A549 (cell line): ENCODE data around the gene COL15A1. TPM values are rescaled to one million over a fixed set of nuclear protein-coding genes. Genes with fewer than 3 reads are reported as not detected.

Experiments used
- ATAC-seq, 2 experiments: fragments of 200-7000 bp in 1 of 2; fragments of >200 bp in 1 of 2; cut with Nextera tagmentation in 1 of 2; cut with Tn5 transposase in 1 of 2; 3 replicates each; pipeline versions ENCODE4 v1.8.0 to v1.9.1; 2018 to 2020; ENCODE audit warnings: mild to moderate bottlenecking in 1 of 2, moderate library complexity in 1 of 2
- CTCF ChIA-PET: fragments of 300-600 bp; sonication (Branson Sonifier 250); formaldehyde crosslinking; extraction: SDS; loops from one replicate; lab custom pipeline; 2021; ENCODE audit warnings: antibody characterized with exemption, inconsistent platforms; lab: Yijun Ruan, JAX
- POLR2A ChIA-PET: fragments of 350-600 bp; formaldehyde crosslinking; extraction: SDS; loops from one replicate; lab custom pipeline; 2021; ENCODE audit warnings: antibody characterized with exemption, inconsistent platforms; lab: Yijun Ruan, JAX
- DNase-seq, 2 experiments: peaks; one replicate each; pipeline versions ENCODE4 v3.0.0 to v3.0.0-alpha.2; 2011 to 2016; ENCODE audit warnings: low read depth in 1 of 2, low spot score in 1 of 2
- FAIRE-seq: peaks from 2 replicates; lab custom pipeline; 2011; peaks lifted over from hg19 to GRCh38; lab: Jason Lieb, UNC
- H3K27ac ChIP-seq, 2 experiments: fragments of >200 bp; sonication (Bioruptor Twin); formaldehyde crosslinking; 3 replicates each; pipeline ENCODE4 v1.5.1; 2016 to 2017
- H3K4me1 ChIP-seq: fragments of >200 bp; sonication (Bioruptor Twin); formaldehyde crosslinking; 3 replicates; pipeline ENCODE4 v1.6.1; 2016
- H3K4me2 ChIP-seq: fragments of >200 bp; sonication (Bioruptor Twin); formaldehyde crosslinking; 3 replicates; pipeline ENCODE4 v1.6.1; 2016
- H3K4me3 ChIP-seq: fragments of >200 bp; sonication (Bioruptor Twin); formaldehyde crosslinking; 3 replicates; pipeline ENCODE4 v1.5.1; 2016
- H3K9me3 ChIP-seq: fragments of >200 bp; sonication (Bioruptor Twin); formaldehyde crosslinking; 3 replicates; pipeline ENCODE4 v1.6.1; 2016
- BCL3 ChIP-seq: fragments of >200 bp; sonication (Bioruptor Twin); formaldehyde crosslinking; IDR thresholded peaks from 3 replicates; pipeline ENCODE4 v1.6.1; 2016
- BHLHE40 ChIP-seq: IDR thresholded peaks from 2 replicates; pipeline ENCODE4 v1.6.1; 2012; ENCODE audit warnings: low read depth, low read length, inconsistent platforms
- HDAC2 ChIP-seq: fragments of 200-600 bp; sonication (generic); IDR thresholded peaks from 2 replicates; pipeline ENCODE4 v1.6.1; 2016
- HES2 ChIP-seq: fragments of >200 bp; sonication (Bioruptor Twin); formaldehyde crosslinking; IDR thresholded peaks from 2 replicates; pipeline ENCODE4 v1.6.1; 2016
- HOXB13 ChIP-seq: fragments of 250-450 bp; sonication (Bioruptor Pico); IDR thresholded peaks from 2 replicates; pipeline ENCODE4 v1.5.0; 2020; ENCODE audit warnings: low read depth, mild to moderate bottlenecking, moderate library complexity
- KDM5A ChIP-seq: fragments of 200-600 bp; sonication (generic); IDR thresholded peaks from 2 replicates; pipeline ENCODE4 v1.6.1; 2016; ENCODE audit warnings: antibody characterized with exemption, mild to moderate bottlenecking
- NFE2L2 ChIP-seq: fragments of 150-350 bp; conservative IDR thresholded peaks from 2 replicates; pipeline ENCODE4 v1.6.1; 2014; ENCODE audit warnings: low read length
- POLR2AphosphoS2 ChIP-seq: conservative IDR thresholded peaks from 2 replicates; pipeline ENCODE4 v1.6.1; 2012; ENCODE audit warnings: low read length, improper control_type of control experiment, inconsistent platforms
- REST ChIP-seq: fragments of 200-600 bp; sonication (generic); IDR thresholded peaks from 2 replicates; pipeline ENCODE4 v1.6.1; 2016; ENCODE audit warnings: antibody characterized with exemption, mild to moderate bottlenecking, moderate library complexity
- RFX5 ChIP-seq: fragments of 450-650 bp; IDR thresholded peaks from 2 replicates; pipeline ENCODE4 v1.7.1; 2014; ENCODE audit warnings: antibody characterized with exemption, mild to moderate bottlenecking, moderate library complexity
- RNF2 ChIP-seq: fragments of 200-600 bp; sonication (generic); IDR thresholded peaks from 2 replicates; pipeline ENCODE4 v1.6.1; 2016; ENCODE audit warnings: low read depth, mild to moderate bottlenecking, antibody characterized with exemption, moderate library complexity, borderline replicate concordance
- TP53 ChIP-seq: fragments of 250-450 bp; sonication (Bioruptor Pico); IDR thresholded peaks from 2 replicates; pipeline ENCODE4 v1.5.0; 2021; ENCODE audit warnings: mild to moderate bottlenecking, moderate library complexity
- USF2 ChIP-seq: fragments of 450-650 bp; IDR thresholded peaks from 2 replicates; pipeline ENCODE4 v1.6.1; 2014; ENCODE audit warnings: antibody characterized with exemption
- ZSCAN20 ChIP-seq: fragments of 250-450 bp; sonication (Bioruptor Pico); IDR thresholded peaks from 2 replicates; pipeline ENCODE4 v1.8.0; 2022; ENCODE audit warnings: mild to moderate bottlenecking, moderate library complexity
- WGBS: methylation state at CpG from one replicate; pipeline ENCODE4 v1.1.6; 2017; ENCODE audit errors: missing lambda C conversion rate; 5-methylcytosine and 5-hydroxymethylcytosine counted together
- polyA plus RNA-seq, 4 experiments: library from polyadenylated mRNA; depleted of rRNA in 3 of 4; stranded (reverse); fragments of >200 nt; fragmentation: RNase III in 1 of 4; extraction: RNeasy Plus Mini Kit Qiagen cat#74134 plus additional on column Dnase treatment in 1 of 4; gene quantifications; 2 replicates in 3 of 4; 3 replicates in 1 of 4; pipeline ENCODE4 v1.2.3, GENCODE V29; 2011 to 2017

The COL15A1 gene
- polyA plus RNA-seq, 2 of the 4 experiments (the other 2 are of a cell fraction): 0.09 to 0.12 TPM

GRCh38 chr9:99090336-99091130, 146.8 kb downstream of the COL15A1 start:
- no peak for FAIRE-seq
- POLR2A ChIA-PET: no interaction called here
- TF ChIP-seq KDM5A: no peak
- TF ChIP-seq TP53: no peak
- TF ChIP-seq REST: no peak
- no peak for TF ChIP-seq BHLHE40
- no peak for TF ChIP-seq POLR2AphosphoS2
- TF ChIP-seq RNF2: no peak
- no peak for TF ChIP-seq ZSCAN20 (CRISPR knock-in tag)
- TF ChIP-seq HES2: no peak
- TF ChIP-seq HOXB13 (CRISPR knock-in tag): no peak
- TF ChIP-seq NFE2L2: no peak
- no peak for TF ChIP-seq HDAC2
- TF ChIP-seq USF2: no peak
- Histone ChIP-seq H3K9me3 (peaks cover 20% of the 10 kb centered on the region), H3K4me1 (no peaks in the 10 kb centered on the region), H3K4me2 (no peak overlapping the region), H3K27ac (no peak overlapping the region), H3K4me3 (no peak overlapping the region)
- no peak for ATAC-seq
- CTCF ChIA-PET: interaction anchor here (1.3 kb wide), 1 partner anchor 11 kb away, joined by 3 read pairs; no protein-coding TSS in a partner anchor
- 44% methylated on average over 5 of the region's 5 CpGs for WGBS
- no peak for DNase-seq

GRCh38 chr9:99092643-99093491, 149.2 kb downstream of the COL15A1 start:
- H3K4me3 ChIP-seq: no peak overlapping the region
- FAIRE-seq (no peak), DNase-seq (no peak), ATAC-seq (no peak)
- H3K4me1 ChIP-seq: no peaks in the 10 kb centered on the region
- peaks cover 20% of the 10 kb centered on the region for H3K9me3 ChIP-seq
- ChIA-PET CTCF (interaction anchor here (1.0 to 1.6 kb wide), 4 partner anchors 9 to 245 kb away, joined by 3 to 5 read pairs (median 4); no protein-coding TSS in a partner anchor), POLR2A (interaction anchor here (1.5 kb wide), 1 partner anchor 12 kb away, joined by 4 read pairs; the partner anchor contains the start of gene TGFBR1)
- 62% methylated on average over 6 of the region's 6 CpGs for WGBS
- no peak for TF ChIP-seq KDM5A
- TF ChIP-seq TP53: no peak
- no peak for TF ChIP-seq BCL3
- TF ChIP-seq RFX5: no peak
- no peak for TF ChIP-seq HOXB13 (CRISPR knock-in tag)
- H3K4me2 ChIP-seq: no peak overlapping the region
- no peak overlapping the region for H3K27ac ChIP-seq
